Measurements from ENCODE around the gene SND1. TPM values are rescaled to one million over a fixed set of nuclear protein-coding genes. Genes with fewer than 3 reads are reported as not detected.

Gene SND1
- total RNA-seq, 4 donors from 2014 or later: 55.5 to 305 (median 80.1) TPM

DNA sequence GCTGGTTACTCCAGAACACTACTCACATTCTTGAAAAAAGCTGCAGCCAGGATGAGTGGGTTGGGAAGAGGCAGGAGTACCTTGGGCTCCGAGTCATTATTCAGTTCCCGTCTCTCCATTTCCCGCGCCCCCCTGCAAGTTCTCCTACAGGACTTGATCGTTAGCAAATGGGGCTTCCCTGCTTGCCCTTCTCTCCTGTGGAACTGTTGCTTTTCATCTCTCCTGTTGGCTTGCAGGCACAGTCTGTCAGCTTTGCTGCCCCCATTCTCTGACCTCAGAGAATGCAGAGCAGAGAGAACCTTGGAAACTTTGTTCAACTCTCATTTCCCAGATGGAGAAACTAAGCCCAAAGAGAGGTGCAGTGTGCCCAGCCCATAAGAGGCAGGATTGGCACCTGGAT, 414.9 kb downstream of the SND1 start:
- DNase-seq: no peak
- no peaks in the 10 kb centered on the region for H3K36me3 ChIP-seq
- no peak overlapping the region for H3K27ac ChIP-seq
- no peaks in the 10 kb centered on the region for H3K27me3 ChIP-seq
- no peaks in the 10 kb centered on the region for H3K9me3 ChIP-seq
- H3K4me3 ChIP-seq: no peak overlapping the region
- H3K4me1 ChIP-seq: no peaks in the 10 kb centered on the region
- no peak for TF ChIP-seq POLR2A (IDR thresholded peaks at IDR 0.05)
- TF ChIP-seq, protein P1, sequence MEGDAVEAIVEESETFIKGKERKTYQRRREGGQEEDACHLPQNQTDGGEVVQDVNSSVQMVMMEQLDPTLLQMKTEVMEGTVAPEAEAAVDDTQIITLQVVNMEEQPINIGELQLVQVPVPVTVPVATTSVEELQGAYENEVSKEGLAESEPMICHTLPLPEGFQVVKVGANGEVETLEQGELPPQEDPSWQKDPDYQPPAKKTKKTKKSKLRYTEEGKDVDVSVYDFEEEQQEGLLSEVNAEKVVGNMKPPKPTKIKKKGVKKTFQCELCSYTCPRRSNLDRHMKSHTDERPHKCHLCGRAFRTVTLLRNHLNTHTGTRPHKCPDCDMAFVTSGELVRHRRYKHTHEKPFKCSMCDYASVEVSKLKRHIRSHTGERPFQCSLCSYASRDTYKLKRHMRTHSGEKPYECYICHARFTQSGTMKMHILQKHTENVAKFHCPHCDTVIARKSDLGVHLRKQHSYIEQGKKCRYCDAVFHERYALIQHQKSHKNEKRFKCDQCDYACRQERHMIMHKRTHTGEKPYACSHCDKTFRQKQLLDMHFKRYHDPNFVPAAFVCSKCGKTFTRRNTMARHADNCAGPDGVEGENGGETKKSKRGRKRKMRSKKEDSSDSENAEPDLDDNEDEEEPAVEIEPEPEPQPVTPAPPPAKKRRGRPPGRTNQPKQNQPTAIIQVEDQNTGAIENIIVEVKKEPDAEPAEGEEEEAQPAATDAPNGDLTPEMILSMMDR (IDR thresholded peaks at IDR 0.05): no peak

DNA sequence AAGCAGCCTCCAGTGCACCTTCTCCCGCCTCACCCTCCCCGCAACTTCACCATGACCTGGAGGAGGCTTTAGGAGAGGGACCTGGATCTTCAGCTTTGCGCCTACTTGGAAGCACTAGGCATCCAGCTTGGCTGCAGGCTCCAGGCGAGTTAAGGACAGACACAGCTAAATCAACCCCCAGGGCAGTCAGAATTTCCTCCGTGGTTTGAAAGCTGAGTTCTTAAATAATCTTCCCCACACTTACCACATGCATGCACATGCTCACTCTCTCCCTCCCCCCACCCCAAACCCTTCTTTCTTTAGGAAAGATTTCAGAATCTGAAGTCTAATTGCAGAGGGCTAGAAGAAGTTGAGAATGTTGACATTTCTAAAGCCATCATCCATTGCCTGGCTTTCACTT, 416.0 kb downstream of the SND1 start:
- DNase-seq: no peak
- no peak overlapping the region for H3K4me3 ChIP-seq
- H3K4me1 ChIP-seq: no peaks in the 10 kb centered on the region
- H3K27ac ChIP-seq: no peak overlapping the region
- no peaks in the 10 kb centered on the region for H3K36me3 ChIP-seq
- no peaks in the 10 kb centered on the region for H3K9me3 ChIP-seq
- no peak for TF ChIP-seq POLR2A (IDR thresholded peaks at IDR 0.05)
- TF ChIP-seq, protein P1 (IDR thresholded peaks at IDR 0.05): no peak
- no peaks in the 10 kb centered on the region for H3K27me3 ChIP-seq

DNA sequence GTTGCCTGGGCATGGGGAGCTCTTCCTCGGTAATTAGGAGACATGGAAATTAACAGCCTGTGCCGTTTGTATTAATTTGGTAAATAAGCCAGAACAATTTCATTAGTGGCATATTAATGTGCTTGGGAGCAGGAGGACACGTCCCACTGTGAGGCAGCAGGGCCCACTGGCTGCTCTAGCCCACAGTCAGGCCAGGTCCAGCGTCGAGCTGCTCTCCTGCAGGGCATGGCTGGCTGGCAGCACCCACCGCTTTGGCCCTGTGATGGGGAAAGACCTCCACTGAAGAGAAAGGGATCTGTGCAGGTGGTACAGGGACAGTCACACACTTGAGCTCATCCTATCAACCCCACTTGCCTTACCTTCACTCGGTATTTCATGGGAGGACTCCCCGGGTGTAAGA, 416.8 kb downstream of the SND1 start:
- Histone ChIP-seq H3K27me3 (no peaks in the 10 kb centered on the region), H3K4me3 (no peak overlapping the region), H3K4me1 (no peaks in the 10 kb centered on the region), H3K9me3 (no peaks in the 10 kb centered on the region), H3K27ac (no peak overlapping the region), H3K36me3 (no peaks in the 10 kb centered on the region)
- no peak for DNase-seq
- TF ChIP-seq, protein P1 (IDR thresholded peaks at IDR 0.05): no peak
- TF ChIP-seq POLR2A (IDR thresholded peaks at IDR 0.05): no peak

DNA sequence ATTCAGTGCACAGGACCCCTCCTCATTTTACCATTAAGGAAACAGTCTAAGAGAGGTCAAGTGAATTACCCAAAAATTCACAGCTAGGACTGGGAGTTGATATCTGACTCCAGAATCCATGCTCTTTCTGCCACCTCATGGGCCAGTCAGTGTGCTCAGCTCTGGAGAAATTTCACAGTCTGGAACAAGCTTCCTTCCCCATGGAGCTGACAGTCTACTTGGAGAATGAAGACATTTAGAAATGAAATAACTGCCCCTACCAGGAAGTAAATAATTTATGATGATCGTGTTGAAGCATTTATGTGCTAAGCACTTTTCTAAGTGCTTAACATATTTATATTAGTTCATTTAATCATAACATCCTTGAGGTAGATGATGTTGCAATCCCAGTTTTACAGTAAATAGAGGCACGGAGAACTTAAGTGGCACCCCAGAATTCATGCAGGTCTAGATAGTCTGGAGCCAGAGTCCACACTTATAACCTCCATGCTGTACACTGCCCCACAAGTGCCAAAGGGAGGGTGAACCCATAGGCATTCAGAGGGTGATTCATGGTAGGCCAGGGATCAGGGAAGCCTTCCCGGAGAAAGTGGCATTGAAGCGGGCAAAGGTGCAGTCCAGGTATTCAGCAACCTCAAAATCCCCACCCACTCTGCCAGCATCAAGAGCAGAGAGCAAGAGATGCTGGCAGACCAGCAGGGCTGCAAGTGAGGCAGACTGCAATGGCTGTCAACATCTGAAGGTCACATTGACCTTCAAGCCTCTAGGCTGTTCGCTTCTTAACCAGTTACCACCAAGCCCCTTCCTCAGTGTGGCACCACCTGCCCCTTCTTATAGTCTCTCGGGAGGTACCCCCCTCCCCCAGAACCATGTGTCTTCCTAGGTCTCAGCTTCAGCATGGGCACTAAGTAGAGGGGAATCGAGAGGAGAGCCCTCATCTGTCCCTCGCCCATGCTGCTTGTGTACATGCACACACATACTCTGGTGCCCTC, 417.7 kb downstream of the SND1 start:
- TF ChIP-seq, protein P1 (IDR thresholded peaks at IDR 0.05): no peak
- TF ChIP-seq POLR2A (IDR thresholded peaks at IDR 0.05): no peak
- Histone ChIP-seq H3K36me3 (no peaks in the 10 kb centered on the region), H3K27ac (no peak overlapping the region), H3K9me3 (no peaks in the 10 kb centered on the region), H3K4me3 (no peak overlapping the region), H3K4me1 (no peaks in the 10 kb centered on the region), H3K27me3 (no peaks in the 10 kb centered on the region)
- no peak for DNase-seq

DNA sequence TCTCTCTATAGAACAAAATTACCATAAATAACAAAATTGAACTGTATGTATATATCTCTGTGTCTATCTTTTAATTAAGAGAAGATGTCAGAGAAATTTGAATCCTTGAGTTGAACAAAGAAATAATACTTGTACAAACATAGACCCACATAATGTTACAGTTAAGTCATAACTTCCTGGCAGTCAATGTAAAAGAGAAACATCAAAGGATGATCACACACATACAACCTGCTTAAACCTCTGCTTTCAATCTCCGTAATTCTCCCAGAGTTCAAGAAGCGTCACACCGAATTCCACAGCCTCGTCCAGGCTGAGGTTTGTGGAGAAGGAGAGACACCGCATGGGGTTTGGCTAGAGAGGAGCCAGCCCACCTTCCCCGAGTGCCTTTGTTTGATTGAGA, 419.4 kb downstream of the SND1 start:
- TF ChIP-seq POLR2A (IDR thresholded peaks at IDR 0.05): no peak
- TF ChIP-seq, protein P1 (IDR thresholded peaks at IDR 0.05): no peak
- H3K27ac ChIP-seq: no peak overlapping the region
- no peak for DNase-seq
- H3K27me3 ChIP-seq: no peaks in the 10 kb centered on the region
- no peaks in the 10 kb centered on the region for H3K36me3 ChIP-seq
- no peaks in the 10 kb centered on the region for H3K9me3 ChIP-seq
- no peak overlapping the region for H3K4me3 ChIP-seq
- H3K4me1 ChIP-seq: no peaks in the 10 kb centered on the region
